HepG2 (cell line): Measurements from ENCODE around the gene DEPDC5. TPM values are rescaled to one million over a fixed set of nuclear protein-coding genes. Genes with fewer than 3 reads are reported as not detected.

Experiments
- ATAC-seq: fragments of 200-7000 bp; cut with Tn5 transposase; 3 replicates; pipeline ENCODE4 v1.9.1; 2020; ENCODE audit warnings: mild to moderate bottlenecking, moderate library complexity
- BruUV-seq: library from RNA; stranded (reverse); fragments of 400-500 nt; replicated peaks from 2 replicates; lab custom pipeline; 2021; lab: Mats Ljungman, UMichigan
- CTCF ChIA-PET: fragments of 300-600 bp; formaldehyde crosslinking; extraction: SDS; loops from one replicate; lab custom pipeline; 2021; ENCODE audit warnings: low total read pairs, inconsistent platforms, low intra/inter-chr PET ratio; lab: Yijun Ruan, JAX
- POLR2A ChIA-PET: fragments of 350-600 bp; sonication (Branson Sonifier 250); formaldehyde crosslinking; loops from one replicate; lab custom pipeline; 2020; ENCODE audit warnings: antibody characterized with exemption, inconsistent platforms; lab: Yijun Ruan, JAX
- DNase-seq: peaks from one replicate; pipeline ENCODE4 v3.0.0-alpha.2; 2015; ENCODE audit warnings: low spot score
- FAIRE-seq: peaks from 3 replicates; lab custom pipeline; 2011; peaks lifted over from hg19 to GRCh38; lab: Jason Lieb, UNC
- H2AFZ ChIP-seq: one replicate; pipeline ENCODE4 v1.6.1; 2011; ENCODE audit warnings: low read length, inconsistent platforms
- H3K27ac ChIP-seq: fragments of 300-600 bp; 3 replicates; pipeline ENCODE4 v1.8.0; 2011; ENCODE audit warnings: mixed run types, mild to moderate bottlenecking, mixed read lengths, low read length, inconsistent platforms; ENCODE audit not compliant: insufficient read depth; ENCODE audit errors: extremely low read length
- H3K27me3 ChIP-seq, 2 experiments: fragments of 200-600 bp in 1 of 2; 2 replicates in 1 of 2; 3 replicates in 1 of 2; pipeline versions ENCODE4 v1.6.0 to v1.8.0; 2011; ENCODE audit warnings: low read length in 2 of 2, mild to moderate bottlenecking in 2 of 2, moderate library complexity in 2 of 2, inconsistent platforms in 1 of 2; ENCODE audit not compliant: insufficient read depth in 2 of 2, control insufficient read depth in 1 of 2
- H3K36me3 ChIP-seq, 2 experiments: fragments of 200-600 bp in 1 of 2; replicated peaks in 1 of 2; 2 replicates in 1 of 2; 3 replicates in 1 of 2; pipeline versions ENCODE4 v1.5.1 to v1.8.0; 2011; ENCODE audit warnings: low read length in 2 of 2, inconsistent platforms in 1 of 2; ENCODE audit not compliant: insufficient read depth in 2 of 2, control insufficient read depth in 1 of 2
- H3K4me1 ChIP-seq: 2 replicates; pipeline ENCODE4 v1.5.1; 2012; ENCODE audit warnings: low read length, inconsistent platforms; ENCODE audit not compliant: insufficient read depth
- H3K4me2 ChIP-seq: 2 replicates; pipeline ENCODE4 v1.6.0; 2011; ENCODE audit warnings: low read depth, low read length, inconsistent platforms
- H3K4me3 ChIP-seq, 3 experiments: fragments of 200-600 bp in 1 of 3; sonication (generic), shearing (Covaris generic) in 1 of 3; replicated peaks in 1 of 3; 2 replicates each; pipeline ENCODE4 v1.5.1; 2011 to 2016; ENCODE audit warnings: low read length in 3 of 3, inconsistent platforms in 2 of 3, low read depth in 2 of 3, mild to moderate bottlenecking in 2 of 3, control low read depth in 1 of 3, mixed read lengths in 1 of 3; ENCODE audit not compliant: insufficient read depth in 1 of 3
- H3K79me2 ChIP-seq: one replicate; pipeline ENCODE4 v1.6.1; 2011; ENCODE audit warnings: low read length, inconsistent platforms; ENCODE audit not compliant: insufficient read depth
- H3K9ac ChIP-seq: 2 replicates; pipeline ENCODE4 v1.6.0; 2011; ENCODE audit warnings: mild to moderate bottlenecking, low read depth, low read length, inconsistent platforms; ENCODE audit not compliant: insufficient read depth
- H3K9me3 ChIP-seq: 2 replicates; pipeline ENCODE4 v1.5.1; 2012; ENCODE audit warnings: mild to moderate bottlenecking, low read length
- H4K20me1 ChIP-seq: 2 replicates; pipeline ENCODE4 v1.6.0; 2011; ENCODE audit warnings: inconsistent platforms, mild to moderate bottlenecking, low read length, moderate library complexity; ENCODE audit not compliant: insufficient read depth
- GABPA ChIP-seq, 2 experiments: IDR thresholded peaks; 2 replicates each; pipeline ENCODE4 v1.6.1; 2011 to 2016; ENCODE audit warnings: low read depth in 2 of 2, low read length in 1 of 2, missing biosample characterization in 1 of 2, missing genetic modification characterization in 1 of 2
- HES4 ChIP-seq: sonication (generic); formaldehyde crosslinking; IDR thresholded peaks from 2 replicates; pipeline ENCODE4 v1.9.0; 2021; ENCODE audit warnings: mild to moderate bottlenecking, missing genetic modification reagents, borderline replicate concordance
- MED1 ChIP-seq: sonication (generic); formaldehyde crosslinking; IDR thresholded peaks from 2 replicates; pipeline ENCODE4 v1.4.0; 2020; ENCODE audit warnings: missing genetic modification reagents
- MED13 ChIP-seq: sonication (generic); formaldehyde crosslinking; IDR thresholded peaks from 2 replicates; pipeline ENCODE4 v1.5.0; 2020; ENCODE audit warnings: missing genetic modification reagents
- PITX1 ChIP-seq: sonication (generic); formaldehyde crosslinking; IDR thresholded peaks from 2 replicates; pipeline ENCODE4 v1.5.1; 2020; ENCODE audit warnings: mild to moderate bottlenecking, missing genetic modification reagents
- RBAK ChIP-seq: sonication (generic); formaldehyde crosslinking; IDR thresholded peaks from 2 replicates; pipeline ENCODE4 v1.5.1; 2020; ENCODE audit warnings: mild to moderate bottlenecking, missing genetic modification reagents
- RXRA ChIP-seq: sonication (generic); formaldehyde crosslinking; IDR thresholded peaks from 2 replicates; pipeline ENCODE4 v1.5.1; 2020; ENCODE audit warnings: missing genetic modification reagents
- TARDBP ChIP-seq: sonication (generic); formaldehyde crosslinking; IDR thresholded peaks from 2 replicates; pipeline ENCODE4 v1.8.0; 2022; ENCODE audit warnings: mild to moderate bottlenecking, missing genetic modification reagents
- ZBTB8A ChIP-seq: sonication (generic); formaldehyde crosslinking; IDR thresholded peaks from 2 replicates; pipeline ENCODE4 v1.4.0; 2020; ENCODE audit warnings: mild to moderate bottlenecking, low read depth, missing genetic modification reagents, borderline replicate concordance
- ZNF292 ChIP-seq: sonication (generic); formaldehyde crosslinking; IDR thresholded peaks from 2 replicates; pipeline ENCODE4 v1.8.1; 2022; ENCODE audit warnings: mild to moderate bottlenecking, low read depth, missing genetic modification reagents, borderline replicate concordance
- ZNF558 ChIP-seq: sonication (generic); formaldehyde crosslinking; IDR thresholded peaks from 2 replicates; pipeline ENCODE4 v1.9.0; 2022; ENCODE audit warnings: mild to moderate bottlenecking, missing genetic modification reagents, borderline replicate concordance
- ZNF75D ChIP-seq: sonication (generic); formaldehyde crosslinking; IDR thresholded peaks from 2 replicates; pipeline ENCODE4 v1.8.1; 2023; ENCODE audit warnings: missing genetic modification reagents, mild to moderate bottlenecking, borderline replicate concordance
- ZNF777 ChIP-seq: sonication (generic); formaldehyde crosslinking; IDR thresholded peaks from 2 replicates; pipeline ENCODE4 v1.4.0; 2020; ENCODE audit warnings: missing genetic modification reagents
- WGBS: methylation state at CpG from one replicate; pipeline ENCODE4 v1.1.6; 2017; ENCODE audit warnings: low lambda C conversion rate; 5-methylcytosine and 5-hydroxymethylcytosine counted together
- in situ Hi-C: cut with HindIII; loops from 2 replicates; pipeline ENCODE4 v1.10.0; 2017; ENCODE audit warnings: low pct_unique_long_range_greater_than_20kb; ENCODE audit not compliant: extremely low pct_ligation_motif_present
- intact Hi-C: fragments of 100-400 bp; cut with micrococcal nuclease; formaldehyde crosslinking; loops from one replicate; pipeline ENCODE4 v1.10.0; 2022; ENCODE audit not compliant: unreplicated experiment
- polyA plus RNA-seq, 8 experiments: library from polyadenylated mRNA; depleted of rRNA in 3 of 8; stranded (reverse) in 7 of 8; unstranded in 1 of 8; fragments of >200 nt; fragmentation: Illumina TruSeq in 4 of 8; extraction: Trizol in 4 of 8; gene quantifications; 2 replicates each; pipeline versions ENCODE4 v1.2.1 to v1.2.3, GENCODE V29; 2011 to 2016; ENCODE audit warnings: low read depth in 4 of 8, missing spikeins in 1 of 8, mixed read lengths in 1 of 8; ENCODE audit not compliant: insufficient read depth in 1 of 8
- total RNA-seq, 5 experiments: library from RNA; depleted of rRNA; stranded (reverse); fragments of >200 nt; fragmentation: Illumina TruSeq; extraction: Trizol; gene quantifications; 2 replicates each; pipeline ENCODE4 v1.2.3, GENCODE V29; 2016; ENCODE audit warnings: low read depth in 1 of 5
- TF ChIP-seq, protein P1 (sequence below): sonication (generic); formaldehyde crosslinking; IDR thresholded peaks from 2 replicates; pipeline ENCODE4 v1.5.1; 2020; ENCODE audit warnings: missing genetic modification reagents, mild to moderate bottlenecking, borderline replicate concordance
- TF ChIP-seq, protein P2 (sequence below): sonication (generic); formaldehyde crosslinking; IDR thresholded peaks from 2 replicates; pipeline ENCODE4 v1.8.1; 2022; ENCODE audit warnings: low read depth, mild to moderate bottlenecking, missing genetic modification reagents
- TF ChIP-seq, protein P3 (sequence below): IDR thresholded peaks from 2 replicates; pipeline ENCODE4 v1.6.1; 2012; ENCODE audit warnings: inconsistent platforms
- TF ChIP-seq, protein P4 (sequence below): sonication (generic); formaldehyde crosslinking; conservative IDR thresholded peaks from 2 replicates; pipeline ENCODE4 v1.4.0; 2020; ENCODE audit warnings: mild to moderate bottlenecking, missing genetic modification reagents, moderate library complexity

Gene DEPDC5
- total and polyA plus RNA-seq, 2 of the 13 experiments (the other 11 are each of a cell fraction or from before 2014, with no cell fraction given): 9.8 to 12.4 TPM

DNA sequence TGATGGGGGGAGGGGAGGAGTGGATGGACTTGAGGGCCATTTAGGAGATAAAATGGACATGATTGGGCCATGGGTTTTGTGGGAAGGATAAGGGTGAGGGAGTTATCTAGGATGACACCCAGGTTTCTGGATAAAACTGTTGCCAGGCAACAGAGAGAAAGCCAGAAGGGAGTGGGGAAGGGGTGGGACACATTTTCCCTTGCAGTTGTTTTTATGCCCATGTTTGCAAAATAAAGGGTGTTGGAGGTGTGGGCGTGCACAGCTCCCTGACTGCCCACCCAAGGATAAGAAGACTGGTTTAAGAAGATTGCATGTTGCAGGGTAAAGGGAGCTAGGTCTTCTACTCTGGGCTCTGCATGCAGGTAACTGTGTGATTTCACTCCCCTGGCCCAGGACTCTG is 172.2 kb downstream of the DEPDC5 start:
- Histone ChIP-seq H3K36me3 (no peaks in the 10 kb centered on the region), H3K79me2 (no peaks in the 10 kb centered on the region), H4K20me1 (no peaks in the 10 kb centered on the region), H3K9ac (no peak overlapping the region), H3K27me3 (peaks cover 0 to 6% of the 10 kb centered on the region in 2 experiments; a peak in 3 of 5 replicates), H3K9me3 (no peaks in the 10 kb centered on the region), H3K4me1 (peaks cover 25% of the 10 kb centered on the region), H3K27ac (no peak overlapping the region), H2AFZ (no peak overlapping the region), H3K4me3 (no peak overlapping the region), H3K4me2 (no peak overlapping the region)
- intact Hi-C loops (no loop called here), in situ Hi-C loops (no loop called here)
- TF ChIP-seq GABPA (IDR thresholded peaks at IDR 0.05; ENCODE audit: low read depth, low read length) (no peak), GABPA (CRISPR knock-in tag; IDR thresholded peaks at IDR 0.05; ENCODE audit: low read depth) (no peak), MED13 (CRISPR knock-in tag) (no peak), ZNF292 (no peak), ZNF75D (no peak), HES4 (CRISPR knock-in tag) (no peak), MED1 (no peak), ZBTB8A (CRISPR knock-in tag) (no peak), TARDBP (CRISPR knock-in tag) (no peak), RXRA (no peak), PITX1 (no peak), ZNF777 (CRISPR knock-in tag) (no peak), ZNF558 (CRISPR knock-in tag) (no peak), RBAK (CRISPR knock-in tag) (no peak)
- TF ChIP-seq, protein P1, sequence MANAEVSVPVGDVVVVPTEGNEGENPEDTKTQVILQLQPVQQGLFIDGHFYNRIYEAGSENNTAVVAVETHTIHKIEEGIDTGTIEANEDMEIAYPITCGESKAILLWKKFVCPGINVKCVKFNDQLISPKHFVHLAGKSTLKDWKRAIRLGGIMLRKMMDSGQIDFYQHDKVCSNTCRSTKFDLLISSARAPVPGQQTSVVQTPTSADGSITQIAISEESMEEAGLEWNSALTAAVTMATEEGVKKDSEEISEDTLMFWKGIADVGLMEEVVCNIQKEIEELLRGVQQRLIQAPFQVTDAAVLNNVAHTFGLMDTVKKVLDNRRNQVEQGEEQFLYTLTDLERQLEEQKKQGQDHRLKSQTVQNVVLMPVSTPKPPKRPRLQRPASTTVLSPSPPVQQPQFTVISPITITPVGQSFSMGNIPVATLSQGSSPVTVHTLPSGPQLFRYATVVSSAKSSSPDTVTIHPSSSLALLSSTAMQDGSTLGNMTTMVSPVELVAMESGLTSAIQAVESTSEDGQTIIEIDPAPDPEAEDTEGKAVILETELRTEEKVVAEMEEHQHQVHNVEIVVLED (CRISPR knock-in tag): no peak
- TF ChIP-seq, protein P2, sequence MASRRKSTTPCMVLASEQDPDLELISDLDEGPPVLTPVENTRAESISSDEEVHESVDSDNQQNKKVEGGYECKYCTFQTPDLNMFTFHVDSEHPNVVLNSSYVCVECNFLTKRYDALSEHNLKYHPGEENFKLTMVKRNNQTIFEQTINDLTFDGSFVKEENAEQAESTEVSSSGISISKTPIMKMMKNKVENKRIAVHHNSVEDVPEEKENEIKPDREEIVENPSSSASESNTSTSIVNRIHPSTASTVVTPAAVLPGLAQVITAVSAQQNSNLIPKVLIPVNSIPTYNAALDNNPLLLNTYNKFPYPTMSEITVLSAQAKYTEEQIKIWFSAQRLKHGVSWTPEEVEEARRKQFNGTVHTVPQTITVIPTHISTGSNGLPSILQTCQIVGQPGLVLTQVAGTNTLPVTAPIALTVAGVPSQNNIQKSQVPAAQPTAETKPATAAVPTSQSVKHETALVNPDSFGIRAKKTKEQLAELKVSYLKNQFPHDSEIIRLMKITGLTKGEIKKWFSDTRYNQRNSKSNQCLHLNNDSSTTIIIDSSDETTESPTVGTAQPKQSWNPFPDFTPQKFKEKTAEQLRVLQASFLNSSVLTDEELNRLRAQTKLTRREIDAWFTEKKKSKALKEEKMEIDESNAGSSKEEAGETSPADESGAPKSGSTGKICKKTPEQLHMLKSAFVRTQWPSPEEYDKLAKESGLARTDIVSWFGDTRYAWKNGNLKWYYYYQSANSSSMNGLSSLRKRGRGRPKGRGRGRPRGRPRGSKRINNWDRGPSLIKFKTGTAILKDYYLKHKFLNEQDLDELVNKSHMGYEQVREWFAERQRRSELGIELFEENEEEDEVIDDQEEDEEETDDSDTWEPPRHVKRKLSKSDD: no peak
- TF ChIP-seq, protein P3, sequence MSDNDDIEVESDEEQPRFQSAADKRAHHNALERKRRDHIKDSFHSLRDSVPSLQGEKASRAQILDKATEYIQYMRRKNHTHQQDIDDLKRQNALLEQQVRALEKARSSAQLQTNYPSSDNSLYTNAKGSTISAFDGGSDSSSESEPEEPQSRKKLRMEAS: no peak
- TF ChIP-seq, protein P4, sequence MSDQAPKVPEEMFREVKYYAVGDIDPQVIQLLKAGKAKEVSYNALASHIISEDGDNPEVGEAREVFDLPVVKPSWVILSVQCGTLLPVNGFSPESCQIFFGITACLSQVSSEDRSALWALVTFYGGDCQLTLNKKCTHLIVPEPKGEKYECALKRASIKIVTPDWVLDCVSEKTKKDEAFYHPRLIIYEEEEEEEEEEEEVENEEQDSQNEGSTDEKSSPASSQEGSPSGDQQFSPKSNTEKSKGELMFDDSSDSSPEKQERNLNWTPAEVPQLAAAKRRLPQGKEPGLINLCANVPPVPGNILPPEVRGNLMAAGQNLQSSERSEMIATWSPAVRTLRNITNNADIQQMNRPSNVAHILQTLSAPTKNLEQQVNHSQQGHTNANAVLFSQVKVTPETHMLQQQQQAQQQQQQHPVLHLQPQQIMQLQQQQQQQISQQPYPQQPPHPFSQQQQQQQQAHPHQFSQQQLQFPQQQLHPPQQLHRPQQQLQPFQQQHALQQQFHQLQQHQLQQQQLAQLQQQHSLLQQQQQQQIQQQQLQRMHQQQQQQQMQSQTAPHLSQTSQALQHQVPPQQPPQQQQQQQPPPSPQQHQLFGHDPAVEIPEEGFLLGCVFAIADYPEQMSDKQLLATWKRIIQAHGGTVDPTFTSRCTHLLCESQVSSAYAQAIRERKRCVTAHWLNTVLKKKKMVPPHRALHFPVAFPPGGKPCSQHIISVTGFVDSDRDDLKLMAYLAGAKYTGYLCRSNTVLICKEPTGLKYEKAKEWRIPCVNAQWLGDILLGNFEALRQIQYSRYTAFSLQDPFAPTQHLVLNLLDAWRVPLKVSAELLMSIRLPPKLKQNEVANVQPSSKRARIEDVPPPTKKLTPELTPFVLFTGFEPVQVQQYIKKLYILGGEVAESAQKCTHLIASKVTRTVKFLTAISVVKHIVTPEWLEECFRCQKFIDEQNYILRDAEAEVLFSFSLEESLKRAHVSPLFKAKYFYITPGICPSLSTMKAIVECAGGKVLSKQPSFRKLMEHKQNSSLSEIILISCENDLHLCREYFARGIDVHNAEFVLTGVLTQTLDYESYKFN (CRISPR knock-in tag): no peak
- ATAC-seq (no peak), FAIRE-seq (no peak), DNase-seq (no peak)
- 10% methylated on average over 1 of the region's 1 CpG for WGBS
- ChIA-PET CTCF (no interaction called here), POLR2A (no interaction called here)
- BruUV-seq: no TSS peak
